Posterior cingulate gyrus (tissue), 11 donors: ENCODE measurements around the gene SCAMP2.
"Not testable (repeated sequence)": the region's sequence is repeated elsewhere in the genome, so short reads cannot be mapped to it uniquely, and the experiment has no call there.

ENCODE experiments used
- DNase-seq, 10 donors: peaks; one replicate each; pipeline versions ENCODE4 v3.0.0 to v3.0.0-alpha.2; 2020 to 2021; ENCODE audit warnings: mixed read lengths in 3 of 10
- intact Hi-C: fragments of 100-400 bp; cut with DNase I; formaldehyde crosslinking; loops from one replicate; pipeline ENCODE4 v1.15.1; 2023

The SCAMP2 gene

GRCh38 chr15:74892931-74893330 lies 19.8 kb upstream of the SCAMP2 start:
- peak in 2 of 10 donors; percentile 8 to 36 for DNase-seq
- intact Hi-C loops = no loop called here

GRCh38 chr15:74892313-74892712 lies 19.1 kb upstream of the SCAMP2 start:
- intact Hi-C loops = no loop called here
- DNase-seq = peak in 2 of 10 donors; percentile 55 to 68

GRCh38 chr15:74891469-74891868 lies 18.3 kb upstream of the SCAMP2 start:
- intact Hi-C loops = no loop called here
- DNase-seq = no peak

- intact Hi-C loops = no loop called here
- DNase-seq = no peak
Measured at GRCh38 chr15:74890665-74890960, 17.4 kb upstream of the SCAMP2 start.

- peak; percentile 84 to 98 (median 92) for DNase-seq
- intact Hi-C loops = no loop called here
Measured at GRCh38 chr15:74889883-74890664, 16.9 kb upstream of the SCAMP2 start, which contains the start of gene MPI. Gene MPI (plus strand): TSS chr15:74890042. CDS start chr15:74890074, 32 bp downstream.

GRCh38 chr15:74889390-74889882 lies 16.3 kb upstream of the SCAMP2 start:
- peak in 9 of 10 donors; percentile 36 to 93 (median 56) for DNase-seq
- intact Hi-C loops = no loop called here

- intact Hi-C loops = no loop called here
- peak in 2 of 10 donors; percentile 2 to 13 for DNase-seq
Measured at GRCh38 chr15:74888716-74889115, 15.6 kb upstream of the SCAMP2 start.

GRCh38 chr15:74887537-74888193 lies 14.5 kb upstream of the SCAMP2 start:
- intact Hi-C loops = not testable (repeated sequence)
- peak in 1 of 10 donors; percentile 2 for DNase-seq

GRCh38 chr15:74885461-74885860 lies 12.3 kb upstream of the SCAMP2 start:
- intact Hi-C loops = no loop called here
- peak in 1 of 10 donors; percentile 18 for DNase-seq

GRCh38 chr15:74884428-74885223 lies 11.5 kb upstream of the SCAMP2 start:
- intact Hi-C loops = no loop called here
- DNase-seq = peak in 1 of 10 donors; percentile 20

GRCh38 chr15:74882528-74882927 lies 9.4 kb upstream of the SCAMP2 start:
- DNase-seq = peak in 1 of 10 donors; percentile 17
- intact Hi-C loops = no loop called here

GRCh38 chr15:74878273-74878672 lies 5.1 kb upstream of the SCAMP2 start:
- DNase-seq = peak in 1 of 10 donors; percentile 1
- intact Hi-C loops = no loop called here

GRCh38 chr15:74873756-74874424 lies 725 bp upstream of the SCAMP2 start:
- peak in 3 of 10 donors; percentile 3 to 82 (median 25) for DNase-seq
- intact Hi-C loops = loop anchor here (2.0 to 5.0 kb wide), 2 partner anchors 31 to 33 kb away; partner anchors contain the start of genes FAM219B and ULK3

- intact Hi-C loops = loop anchor here (2.0 to 5.0 kb wide), 2 partner anchors 30 to 35 kb away; partner anchors contain the start of genes FAM219B and ULK3
- no peak for DNase-seq
Measured at GRCh38 chr15:74872702-74873035, 496 bp downstream of the SCAMP2 start.

GRCh38 chr15:74870436-74871215 lies 2.5 kb downstream of the SCAMP2 start:
- intact Hi-C loops = loop anchor here (5.0 kb wide), 1 partner anchor 37 kb away; the partner anchor contains the start of gene FAM219B
- DNase-seq = no peak

GRCh38 chr15:74869726-74870407 lies 3.3 kb downstream of the SCAMP2 start:
- intact Hi-C loops = loop anchor here (5.0 kb wide), 1 partner anchor 37 kb away; the partner anchor contains the start of gene FAM219B
- DNase-seq = peak in 7 of 10 donors; percentile 23 to 89 (median 48)

GRCh38 chr15:74869372-74869725 lies 3.8 kb downstream of the SCAMP2 start:
- DNase-seq = no peak
- intact Hi-C loops = no loop called here

GRCh38 chr15:74868059-74868458 lies 5.1 kb downstream of the SCAMP2 start:
- intact Hi-C loops = no loop called here
- DNase-seq = no peak
